ENCODE data around the gene MCM3AP.

Gene MCM3AP

DNA sequence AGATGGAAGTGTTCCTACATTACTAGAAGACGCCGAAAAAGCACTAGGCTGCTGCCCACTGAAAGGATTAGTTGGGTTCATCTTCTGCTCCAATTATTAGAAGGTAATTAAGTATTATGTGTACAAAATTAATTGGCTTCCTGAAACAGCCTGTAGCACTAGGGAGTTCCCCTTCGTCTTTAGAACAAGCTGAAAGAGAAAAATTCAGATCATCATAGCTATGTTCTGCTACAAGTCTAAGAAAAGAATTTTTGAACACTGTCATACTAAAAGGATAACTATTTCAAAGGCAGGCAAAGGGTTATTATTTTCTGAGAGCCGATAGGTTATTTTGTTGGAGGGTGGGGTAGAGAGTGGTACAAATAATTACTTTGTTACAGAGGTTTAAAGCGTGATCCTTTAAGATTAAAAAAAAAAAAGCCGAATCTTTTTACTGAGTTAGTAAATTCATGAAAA lies at the start of gene MCM3AP:
Gene MCM3AP, minus strand, starts transcription at position 406 of the 456 bp plus-strand sequence. Its CDS starts 325 bp downstream, at position 81.
- no peak for DNase-seq

DNA sequence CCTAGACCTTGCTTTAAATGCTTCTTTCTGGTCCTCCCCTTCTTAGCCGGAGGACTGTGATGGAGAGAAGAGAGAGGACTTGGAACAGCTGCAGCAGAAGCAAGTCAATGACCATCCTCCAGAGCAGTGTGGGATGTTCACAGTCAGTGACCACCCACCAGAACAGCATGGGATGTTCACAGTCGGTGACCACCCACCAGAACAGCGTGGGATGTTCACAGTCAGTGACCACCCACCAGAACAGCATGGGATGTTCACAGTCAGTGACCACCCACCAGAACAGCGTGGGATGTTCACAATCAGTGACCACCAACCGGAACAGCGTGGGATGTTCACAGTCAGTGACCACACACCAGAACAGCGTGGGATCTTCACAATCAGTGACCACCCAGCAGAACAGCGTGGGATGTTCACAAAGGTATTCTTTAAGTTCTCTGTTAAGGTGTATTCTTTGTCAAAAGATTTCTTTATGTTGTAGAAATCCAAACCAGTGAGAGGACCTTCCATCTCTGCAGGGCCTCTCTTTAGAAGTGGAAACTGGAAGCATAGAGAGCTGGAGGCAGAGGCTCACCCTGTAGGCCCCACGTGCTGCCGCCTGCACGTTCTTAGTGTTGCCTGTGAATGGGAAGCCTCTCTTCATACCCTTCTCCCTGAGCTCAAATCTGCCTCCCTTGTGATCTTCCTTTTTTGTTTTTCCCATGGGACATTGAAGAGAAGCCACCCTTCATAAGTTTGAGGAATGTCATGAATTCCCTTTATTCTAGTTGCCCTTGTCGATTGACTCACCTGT lies 49.1 kb upstream of the MCM3AP start:
- DNase-seq, result no peak

DNA sequence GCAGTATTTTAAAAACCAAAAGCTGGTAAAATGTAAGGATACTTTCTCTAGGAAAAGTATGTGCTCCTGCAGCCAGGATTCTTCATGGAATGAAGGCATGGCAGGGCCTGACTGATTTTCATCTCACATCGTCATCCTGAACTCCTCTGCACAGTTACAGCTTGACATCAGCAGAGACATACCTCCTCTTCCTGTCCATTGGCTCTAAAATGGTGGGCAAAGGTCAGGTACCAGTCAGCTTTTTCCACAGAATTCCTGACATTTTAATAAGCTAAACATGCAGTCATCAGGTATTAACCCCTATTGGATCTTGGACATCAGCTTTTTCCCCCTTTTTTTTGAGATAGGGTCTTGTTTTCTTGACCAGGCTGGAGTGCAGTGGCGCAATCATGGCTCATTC lies 44.4 kb upstream of the MCM3AP start:
- no peak for DNase-seq

DNA sequence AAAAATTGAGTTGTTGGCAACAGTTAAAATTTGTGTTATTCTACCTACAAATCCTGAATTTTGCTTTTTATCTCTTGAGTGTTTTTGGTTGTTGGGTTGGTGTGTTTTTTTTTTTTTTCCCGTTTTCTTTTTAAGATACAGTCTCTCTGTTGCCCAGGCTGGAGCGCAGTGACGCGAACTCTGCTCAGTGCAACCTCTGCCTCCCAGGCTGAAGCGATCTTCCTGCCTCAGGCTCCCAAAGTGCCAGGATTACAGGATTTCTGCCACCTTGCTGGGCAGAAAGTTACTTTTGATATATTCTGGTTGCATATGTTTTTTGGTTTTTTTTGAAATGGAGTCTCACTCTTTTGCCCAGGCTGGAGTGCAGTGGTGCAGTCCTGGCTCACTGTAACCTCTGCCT lies 42.7 kb upstream of the MCM3AP start:
- DNase-seq, result no peak

DNA sequence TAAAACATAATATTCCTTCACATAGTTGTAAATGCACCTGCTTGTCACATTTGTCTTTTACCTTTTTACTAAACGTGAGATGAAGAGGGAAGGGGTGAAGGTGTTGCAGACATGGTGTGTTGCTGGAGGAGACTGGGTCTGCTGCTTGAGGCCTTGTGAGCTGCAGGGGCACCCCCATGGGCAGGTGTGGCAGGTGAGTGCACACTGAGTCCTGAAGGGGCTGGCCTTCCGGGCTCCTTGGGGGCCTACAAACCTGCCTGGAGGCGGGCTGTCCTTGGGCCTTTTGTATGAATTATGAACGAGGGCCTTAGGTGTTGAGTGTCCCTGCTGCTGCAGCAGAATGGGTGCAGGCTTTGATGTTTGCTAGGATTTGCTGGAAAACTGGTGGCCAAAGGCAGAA lies 42.3 kb upstream of the MCM3AP start:
- no peak for DNase-seq

DNA sequence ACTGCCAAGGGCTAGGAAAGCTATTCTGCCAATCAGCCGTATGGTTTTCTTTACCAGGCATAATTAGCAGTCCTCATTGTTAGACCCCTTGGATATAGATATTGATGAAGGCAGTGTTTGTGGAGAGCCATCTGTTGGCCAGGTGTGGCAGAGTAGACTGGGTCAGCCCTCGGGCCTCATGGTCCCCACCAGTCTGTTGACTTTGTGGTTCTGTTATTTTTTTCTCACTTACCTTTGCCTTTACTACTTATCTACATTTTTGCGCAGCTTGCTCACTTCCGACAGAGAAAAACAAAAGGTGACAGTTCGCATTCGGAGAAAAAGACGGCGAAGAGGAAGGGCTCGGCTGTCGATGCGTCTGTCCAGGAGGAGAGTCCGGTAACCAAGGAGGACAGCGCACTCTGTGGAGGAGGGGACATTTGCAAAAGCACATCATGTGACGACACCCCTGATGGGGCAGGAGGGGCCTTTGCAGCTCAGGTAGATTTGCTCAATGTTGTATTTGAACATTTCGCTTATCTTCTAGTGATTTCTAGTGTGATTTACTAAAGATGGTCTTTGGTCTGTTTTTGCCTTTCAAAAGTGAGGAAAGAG lies 40.8 kb upstream of the MCM3AP start:
- no peak for DNase-seq

DNA sequence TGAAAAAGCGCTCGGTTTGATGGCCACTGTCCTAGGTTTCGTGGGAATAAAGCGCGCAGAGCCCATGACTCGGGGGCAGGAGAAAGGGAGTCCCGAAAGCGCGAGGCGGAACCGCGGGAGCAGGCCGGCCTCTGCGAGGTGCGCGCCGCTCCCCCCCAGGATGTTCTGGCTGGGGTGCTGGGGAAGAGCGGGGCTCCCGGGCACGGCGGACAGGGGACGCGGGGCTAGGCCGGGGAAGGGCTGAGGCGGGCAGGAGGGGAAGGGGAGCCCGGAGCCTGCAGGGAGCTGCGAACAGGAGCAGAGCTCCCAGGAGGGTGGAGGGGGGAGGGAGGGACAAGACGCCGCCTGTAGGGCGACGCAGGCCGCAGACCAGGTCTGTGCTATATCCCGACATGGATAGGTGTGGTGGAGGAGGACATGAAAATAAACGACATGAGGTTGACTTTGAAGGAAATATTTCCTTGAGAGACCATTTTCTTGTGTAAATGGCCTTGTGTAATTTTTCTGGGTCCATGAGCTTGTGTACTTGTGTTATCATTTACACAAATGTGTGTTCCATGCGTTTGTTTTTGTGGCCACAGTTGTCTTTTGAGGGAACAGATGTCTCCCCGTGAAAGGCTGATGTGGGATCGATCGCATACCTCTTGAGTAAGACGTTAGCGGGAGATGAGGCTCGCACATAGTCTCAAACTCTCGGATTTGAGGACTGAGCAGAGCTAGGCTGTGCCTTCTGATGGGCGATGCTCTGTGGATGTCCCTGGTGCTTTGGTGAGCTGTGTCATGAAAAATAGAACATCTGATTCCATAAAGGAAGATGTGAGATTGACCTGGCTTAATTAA lies 39.9 kb upstream of the MCM3AP start:
- DNase-seq, result no peak

DNA sequence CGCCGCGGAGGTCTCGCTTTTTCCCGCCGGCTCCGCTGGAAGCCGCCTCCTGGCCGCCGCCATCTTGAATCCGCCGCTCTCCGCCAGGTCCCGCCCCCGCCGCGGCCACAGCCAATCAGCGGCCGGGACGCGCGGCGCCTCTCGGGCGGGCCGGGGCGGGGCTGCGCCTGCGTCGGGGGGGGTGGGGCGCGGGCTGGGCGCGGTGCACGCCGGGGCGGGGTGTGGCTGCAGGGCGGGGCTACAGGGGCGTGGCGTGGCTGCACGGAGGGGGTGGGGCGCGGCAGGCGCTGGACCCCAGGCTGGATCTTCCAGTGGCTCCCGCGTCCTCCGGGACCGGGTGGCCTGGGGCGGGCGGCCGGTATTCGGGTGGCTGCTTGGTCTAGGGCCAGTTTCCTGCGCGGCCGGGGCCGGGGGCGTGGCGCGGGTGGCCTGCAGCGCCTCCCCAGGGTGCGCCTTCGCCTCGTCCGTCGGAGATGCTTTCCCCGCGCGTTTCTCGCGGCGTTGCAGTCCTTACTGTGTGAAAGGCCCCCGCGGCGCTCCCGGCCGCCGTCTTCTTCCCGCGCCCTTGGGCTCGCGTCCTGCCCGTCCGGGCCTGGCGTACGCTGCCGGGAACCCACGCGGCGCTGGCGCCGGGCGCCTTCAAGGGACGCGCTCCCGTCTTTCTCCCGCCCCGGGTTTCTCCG lies 39.1 kb upstream of the MCM3AP start:
- peak; percentile 86 for DNase-seq

DNA sequence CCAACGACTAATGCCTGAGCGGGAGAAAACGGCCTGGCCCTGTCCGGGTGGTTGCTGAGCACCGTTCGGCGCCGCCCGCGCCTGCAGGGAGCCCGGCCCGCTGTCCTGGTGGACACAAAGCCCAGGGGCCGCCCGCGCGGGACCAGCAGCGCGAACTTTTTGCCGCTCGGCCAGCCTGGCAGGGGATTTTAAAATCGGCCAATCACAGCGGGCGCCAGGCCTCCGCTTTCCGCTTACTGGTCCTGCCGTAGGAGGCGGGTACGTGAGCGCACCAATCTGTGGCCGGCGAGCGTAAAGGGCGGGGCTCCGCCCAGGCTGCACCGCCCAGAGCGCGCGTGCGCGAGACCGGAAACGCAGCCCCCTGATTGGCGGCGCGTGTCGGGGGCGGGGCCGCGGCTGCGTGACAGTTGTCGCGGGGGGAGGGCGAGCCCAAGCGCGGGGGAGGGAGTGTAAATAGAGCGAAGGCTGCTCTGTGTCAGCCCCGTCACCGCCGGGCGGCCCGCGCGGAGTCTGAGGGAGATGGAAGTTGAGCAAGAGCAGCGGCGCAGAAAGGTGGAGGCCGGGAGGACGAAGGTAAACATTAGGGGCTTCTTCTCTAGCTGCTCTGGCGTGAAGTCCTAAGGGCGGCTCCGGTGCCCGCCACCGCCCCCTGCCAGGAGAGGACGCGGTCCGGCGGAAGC lies 38.4 kb upstream of the MCM3AP start, which contains the start of the genes C21orf58 and PCNT:
Gene C21orf58, minus strand, starts transcription at position 161 of the 680 bp plus-strand sequence. CDS start 1,132 bp downstream, outside the sequence.
Gene PCNT, plus strand, starts transcription at position 447 of the 680 bp plus-strand sequence. Its CDS starts 73 bp downstream, at position 520.
- DNase-seq, result peak; percentile 98

DNA sequence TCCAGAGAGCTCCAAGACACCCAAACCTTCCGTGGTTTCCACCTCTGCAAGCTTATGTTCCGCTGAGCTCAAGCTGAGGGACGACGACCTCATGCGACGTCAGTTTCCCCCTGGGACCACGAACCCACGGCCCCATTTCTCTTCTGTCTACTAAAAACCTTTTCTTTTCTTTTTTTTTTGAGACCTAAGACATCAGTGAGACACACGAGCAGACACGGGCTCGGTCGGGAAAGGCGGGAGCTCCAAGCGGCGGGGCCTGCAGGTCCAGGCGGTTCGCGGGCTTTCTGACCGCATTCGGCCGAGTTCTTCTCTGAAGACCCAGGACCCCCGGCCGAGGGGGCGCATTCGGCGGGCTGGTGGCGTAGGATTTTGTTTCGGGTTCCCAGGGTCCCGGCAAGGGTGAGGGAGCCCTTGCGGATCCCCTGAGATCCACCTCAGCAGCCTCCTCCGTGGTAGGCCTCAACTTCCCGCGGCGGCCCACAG lies 37.9 kb upstream of the MCM3AP start:
- no peak for DNase-seq

DNA sequence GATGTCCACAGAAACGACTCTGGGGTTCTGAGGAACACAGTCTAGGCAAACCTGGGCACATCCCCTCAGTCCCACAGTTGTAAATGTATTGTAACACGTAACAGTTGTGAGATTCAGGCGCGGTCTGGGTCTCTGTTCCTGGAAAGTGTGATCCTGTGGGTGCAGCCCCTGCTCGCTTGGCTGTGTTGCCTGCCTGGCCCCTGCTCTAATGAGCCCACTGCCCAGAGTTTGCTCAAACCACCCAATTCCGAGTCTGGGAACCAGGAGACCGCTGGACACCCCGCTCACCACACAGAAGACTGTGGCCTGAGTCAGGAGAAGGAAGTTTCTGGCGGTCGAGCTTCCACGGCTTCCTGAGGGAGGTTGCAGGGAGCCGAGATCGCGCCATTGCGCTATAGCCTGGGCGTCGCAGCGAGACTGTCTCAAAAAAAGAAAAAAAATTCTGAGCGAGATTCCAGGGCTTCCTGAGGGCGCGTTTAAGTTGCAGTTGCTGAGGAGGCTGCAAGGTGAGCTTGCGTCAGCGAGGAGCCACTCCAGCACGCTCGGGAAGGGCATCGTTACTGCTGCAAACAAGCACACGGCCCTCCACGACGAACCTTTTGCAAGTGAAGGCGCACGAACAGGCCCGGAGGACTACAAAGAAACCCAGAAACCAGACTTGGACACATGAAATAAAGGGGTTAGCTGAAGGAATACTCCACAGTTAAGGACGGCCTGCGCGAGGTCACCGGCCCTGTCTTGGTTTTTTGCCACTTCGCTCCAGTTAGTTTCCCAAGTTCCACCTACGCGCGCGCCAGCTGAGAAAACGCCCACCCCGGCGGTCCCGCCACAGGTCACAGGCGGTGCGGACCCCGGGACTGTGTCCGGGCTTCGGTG lies 37.2 kb upstream of the MCM3AP start:
- DNase-seq, result no peak

DNA sequence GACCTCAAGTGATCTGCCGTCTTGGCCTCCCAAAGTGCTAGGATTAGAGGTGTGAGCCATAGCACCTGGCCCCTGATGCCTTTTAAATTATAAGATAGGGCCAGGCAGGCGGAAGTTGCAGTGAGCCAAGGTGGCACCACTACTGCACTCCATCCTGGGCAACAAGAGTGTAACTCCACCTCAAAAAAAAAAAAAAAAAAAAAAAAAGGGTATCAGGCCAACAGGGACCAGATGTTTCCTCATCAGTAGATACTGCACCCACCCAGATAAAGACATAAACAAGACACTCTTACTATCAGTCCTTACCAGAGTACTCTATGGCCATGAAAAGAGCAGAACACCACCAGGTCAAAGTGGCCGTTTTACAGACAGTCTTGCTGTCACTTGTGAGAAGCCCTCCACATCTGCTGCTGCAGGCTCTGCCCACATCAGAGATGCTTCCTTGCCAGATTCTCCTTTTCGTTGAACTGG lies 35.0 kb upstream of the MCM3AP start:
- DNase-seq, result no peak

DNA sequence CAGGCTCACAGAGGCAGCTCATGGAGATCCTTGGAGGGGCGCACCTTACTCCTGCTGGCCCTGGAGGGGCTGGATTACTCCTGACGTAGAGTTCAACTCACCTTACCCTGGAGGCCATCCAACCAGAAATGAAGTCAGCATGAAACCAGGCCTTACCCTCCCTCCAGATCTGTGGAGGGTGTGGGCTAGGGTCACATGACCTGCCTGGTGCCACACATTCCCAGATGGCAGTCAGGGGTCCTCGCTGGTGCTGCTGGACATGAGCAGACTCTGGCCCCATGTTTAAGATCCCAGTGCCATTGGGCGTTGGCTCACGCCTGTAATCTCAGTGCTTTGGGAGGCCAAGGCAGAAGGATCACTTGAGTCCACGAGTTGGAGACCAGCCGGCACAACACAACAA lies 33.8 kb upstream of the MCM3AP start:
- DNase-seq, result no peak

DNA sequence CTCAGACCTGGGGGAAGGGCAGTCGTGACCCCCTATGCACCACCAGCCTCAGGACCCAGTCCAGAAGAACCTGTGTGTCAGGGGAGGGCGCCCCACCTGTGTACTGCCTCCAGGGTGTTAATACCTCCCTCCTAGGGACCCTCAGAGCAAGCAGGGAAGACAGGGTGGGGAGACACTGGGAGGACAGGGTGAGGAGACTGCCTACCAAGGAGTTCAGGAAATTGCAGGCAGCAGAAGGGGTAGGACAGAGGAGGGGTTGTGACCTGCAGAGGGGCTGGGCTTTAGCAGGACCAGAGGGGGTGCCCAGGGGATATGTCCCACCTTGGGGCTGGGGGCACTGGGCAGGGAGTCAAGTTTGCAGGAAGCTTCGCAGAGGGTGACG lies 33.0 kb upstream of the MCM3AP start:
- DNase-seq, result no peak

DNA sequence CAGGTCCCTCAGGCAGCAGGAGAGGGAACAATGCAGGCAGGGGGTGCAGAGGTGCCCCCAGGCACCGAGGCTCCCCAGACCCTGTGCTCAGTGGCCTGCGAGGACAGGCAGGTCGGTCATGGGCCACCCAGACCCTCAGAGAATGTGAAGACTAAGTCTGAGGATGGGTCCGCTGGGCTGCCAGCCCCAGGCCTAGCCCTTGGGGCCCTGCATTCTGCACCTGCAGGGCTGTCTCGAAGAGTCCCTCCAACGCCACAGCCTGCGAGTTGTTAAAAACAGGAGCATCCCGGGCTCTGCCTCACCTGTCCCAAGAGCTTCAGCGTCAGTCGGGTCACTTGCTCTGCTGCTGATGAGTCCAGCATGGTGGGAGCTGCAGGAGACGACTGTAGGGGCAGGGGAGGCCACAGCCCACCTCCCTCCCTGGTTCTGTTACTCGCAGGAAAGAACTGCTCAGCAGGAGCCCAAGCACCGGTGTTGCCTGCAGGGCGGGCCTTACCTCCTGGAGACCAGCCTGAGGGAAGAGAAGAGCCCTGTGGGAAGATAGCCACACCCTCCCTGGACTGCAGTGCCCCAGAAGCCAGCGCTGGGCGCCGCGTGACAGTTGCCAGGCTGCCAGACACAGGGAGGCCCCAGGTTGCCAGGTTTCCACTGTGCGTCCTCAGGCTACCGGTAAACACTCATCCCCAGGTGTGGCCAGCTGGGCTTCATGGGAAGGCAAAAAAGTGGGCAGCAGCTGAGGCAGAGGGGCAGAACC lies 32.5 kb upstream of the MCM3AP start:
- DNase-seq, result no peak

DNA sequence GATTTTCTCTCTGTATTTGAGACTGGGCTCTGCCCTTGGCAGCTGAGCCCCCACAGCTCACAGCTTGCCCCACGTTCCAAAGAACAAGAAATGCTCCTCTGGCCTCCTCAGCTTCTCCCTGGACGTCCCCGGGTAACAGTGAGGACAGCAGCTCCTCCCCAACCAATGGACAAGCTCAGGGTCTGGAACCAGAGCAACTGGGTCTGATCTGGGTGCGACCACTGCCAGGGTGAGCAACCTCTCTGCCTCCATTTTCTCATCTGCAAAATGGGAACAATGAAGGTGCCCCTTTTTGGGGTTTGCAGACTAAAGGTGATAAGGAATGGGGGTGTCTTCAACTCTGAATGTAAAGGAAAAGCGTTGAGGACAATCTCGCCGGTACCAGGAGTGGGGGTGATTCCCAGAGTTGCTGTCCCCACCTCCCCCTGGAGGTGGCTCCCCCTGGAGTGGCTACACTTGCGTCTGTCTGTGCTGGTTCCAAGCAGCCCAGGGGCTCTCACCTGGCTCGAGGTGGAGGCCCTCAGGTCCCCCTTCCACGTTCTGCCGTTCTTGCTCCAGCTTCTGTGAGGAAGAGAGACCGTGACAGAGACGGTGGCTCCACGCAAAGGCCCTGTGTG lies 31.4 kb upstream of the MCM3AP start:
- DNase-seq, result no peak

DNA sequence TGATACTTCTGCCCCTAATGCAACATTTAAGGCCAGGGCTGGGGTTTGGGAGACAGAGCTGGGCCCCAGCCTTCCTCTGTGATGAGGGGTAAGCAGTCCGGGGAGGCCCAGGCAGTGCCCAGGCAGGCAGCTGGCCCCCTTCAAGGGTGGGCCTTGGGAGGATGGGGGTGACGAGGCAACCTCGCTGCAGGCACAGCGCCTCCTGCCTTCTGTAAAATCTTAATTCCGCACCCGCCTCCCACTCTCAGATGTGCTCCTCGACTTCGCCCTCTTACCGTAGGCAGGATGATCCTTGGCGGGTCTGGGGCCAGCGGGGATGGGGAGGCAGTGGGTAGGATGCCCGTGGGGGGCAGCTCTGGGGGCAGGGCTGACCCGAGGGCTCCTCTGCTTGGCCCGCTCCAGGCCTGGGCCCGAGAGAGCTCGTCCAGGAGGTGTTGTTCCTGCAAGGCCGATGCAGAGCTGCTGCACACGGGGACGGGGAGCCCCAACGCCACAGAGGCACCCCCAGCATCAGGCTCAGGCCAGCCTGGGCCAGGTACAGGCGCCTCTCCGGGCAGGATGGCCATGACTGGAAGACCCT lies 29.1 kb upstream of the MCM3AP start:
- DNase-seq, result no peak

DNA sequence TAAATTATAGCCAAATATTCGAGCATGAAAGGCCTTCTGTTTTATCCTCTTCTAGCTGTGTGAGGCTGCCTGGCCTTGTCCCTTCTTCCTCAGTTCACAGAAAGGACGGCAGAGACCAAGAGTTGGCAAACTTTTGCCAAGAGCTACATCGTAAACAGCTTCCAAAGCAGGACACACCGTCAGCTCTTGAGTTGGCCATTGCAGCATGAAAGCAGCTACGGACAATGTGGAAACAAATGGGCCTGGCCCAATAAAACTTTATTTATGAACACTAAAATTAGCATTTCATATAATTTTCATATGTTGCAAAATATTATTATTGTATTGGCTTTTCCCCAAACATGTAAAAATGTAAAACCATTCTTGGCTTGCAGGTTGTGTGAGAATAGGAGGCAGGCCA lies 27.5 kb upstream of the MCM3AP start:
- no peak for DNase-seq

DNA sequence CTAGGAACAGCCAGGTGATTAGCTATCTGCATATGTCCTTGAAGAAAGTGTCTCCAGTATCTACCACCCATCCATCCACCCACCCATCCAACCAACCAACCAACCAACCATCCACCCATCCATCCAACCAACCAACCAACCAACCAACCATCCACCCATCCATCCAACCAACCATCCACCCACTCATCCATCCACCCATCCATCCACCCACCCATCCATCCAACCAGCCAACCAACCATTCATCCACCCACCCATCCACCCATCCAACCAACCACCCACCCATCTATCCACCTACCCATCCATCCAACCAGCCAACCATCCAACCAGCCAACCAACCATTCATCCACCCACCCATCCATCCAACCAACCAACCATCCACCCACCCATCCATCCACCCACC lies 26.2 kb upstream of the MCM3AP start:
- DNase-seq, result no peak
